Measurements from ENCODE around the gene TECTA. TPM values are rescaled to one million over a fixed set of nuclear protein-coding genes. Genes with fewer than 3 reads are reported as not detected.

TECTA gene
- total RNA-seq, 1 donor from 2014 or later, result 0.59 TPM

GRCh38 chr11:121138259-121138658 lies 37.2 kb downstream of the TECTA start:
- ATAC-seq, result no peak
- H3K4me1 ChIP-seq, result no peaks in the 10 kb centered on the region
- TF ChIP-seq, protein P1, sequence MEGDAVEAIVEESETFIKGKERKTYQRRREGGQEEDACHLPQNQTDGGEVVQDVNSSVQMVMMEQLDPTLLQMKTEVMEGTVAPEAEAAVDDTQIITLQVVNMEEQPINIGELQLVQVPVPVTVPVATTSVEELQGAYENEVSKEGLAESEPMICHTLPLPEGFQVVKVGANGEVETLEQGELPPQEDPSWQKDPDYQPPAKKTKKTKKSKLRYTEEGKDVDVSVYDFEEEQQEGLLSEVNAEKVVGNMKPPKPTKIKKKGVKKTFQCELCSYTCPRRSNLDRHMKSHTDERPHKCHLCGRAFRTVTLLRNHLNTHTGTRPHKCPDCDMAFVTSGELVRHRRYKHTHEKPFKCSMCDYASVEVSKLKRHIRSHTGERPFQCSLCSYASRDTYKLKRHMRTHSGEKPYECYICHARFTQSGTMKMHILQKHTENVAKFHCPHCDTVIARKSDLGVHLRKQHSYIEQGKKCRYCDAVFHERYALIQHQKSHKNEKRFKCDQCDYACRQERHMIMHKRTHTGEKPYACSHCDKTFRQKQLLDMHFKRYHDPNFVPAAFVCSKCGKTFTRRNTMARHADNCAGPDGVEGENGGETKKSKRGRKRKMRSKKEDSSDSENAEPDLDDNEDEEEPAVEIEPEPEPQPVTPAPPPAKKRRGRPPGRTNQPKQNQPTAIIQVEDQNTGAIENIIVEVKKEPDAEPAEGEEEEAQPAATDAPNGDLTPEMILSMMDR (IDR thresholded peaks at IDR 0.05), result no peak

GRCh38 chr11:121140369-121140768 lies 39.3 kb downstream of the TECTA start:
- Histone ChIP-seq H3K27me3 (ENCODE audit: low read depth) (no peaks in the 10 kb centered on the region), H3K27ac (no peak overlapping the region), H3K9me3 (no peaks in the 10 kb centered on the region), H3K36me3 (no peaks in the 10 kb centered on the region), H3K4me3 (no peak overlapping the region), H3K4me1 (no peaks in the 10 kb centered on the region)
- intact Hi-C loops (cut with DNase I), result no loop called here
- ATAC-seq (no peak), DNase-seq (no peak)
- TF ChIP-seq, protein P1 (IDR thresholded peaks at IDR 0.05), result no peak

More at GRCh38 chr11:121138259-121138658, 37.2 kb downstream of the TECTA start:
- Histone ChIP-seq H3K27me3 (ENCODE audit: low read depth) (no peaks in the 10 kb centered on the region), H3K4me3 (no peak overlapping the region), H3K27ac (no peak overlapping the region), H3K9me3 (no peaks in the 10 kb centered on the region), H3K36me3 (no peaks in the 10 kb centered on the region)
- DNase-seq, result no peak
- intact Hi-C loops (cut with DNase I), result no loop called here

DNA sequence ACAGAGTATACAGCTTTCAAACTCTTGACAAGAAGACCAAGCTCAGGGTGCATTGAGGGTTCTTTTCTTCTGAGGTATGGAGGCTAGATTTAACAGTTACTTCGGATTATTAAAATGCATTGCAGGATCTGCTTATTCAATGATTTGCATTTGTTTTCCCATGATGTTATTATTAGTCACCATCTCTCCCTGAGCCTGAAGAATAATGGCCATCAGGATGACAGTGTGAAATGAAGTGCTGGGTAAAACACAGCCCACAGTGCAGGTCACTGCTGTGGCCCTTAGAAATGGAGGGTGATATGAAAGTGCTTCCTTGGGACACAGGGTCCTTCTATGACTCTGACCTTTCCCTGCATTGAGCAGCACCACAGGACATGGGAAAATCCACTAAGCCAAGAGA lies 40.0 kb downstream of the TECTA start:
- Histone ChIP-seq H3K9me3 (no peaks in the 10 kb centered on the region), H3K27me3 (ENCODE audit: low read depth) (no peaks in the 10 kb centered on the region), H3K4me1 (no peaks in the 10 kb centered on the region), H3K4me3 (no peak overlapping the region), H3K36me3 (no peaks in the 10 kb centered on the region), H3K27ac (no peak overlapping the region)
- DNase-seq, result no peak
- TF ChIP-seq, protein P1 (IDR thresholded peaks at IDR 0.05), result no peak
- no peak for ATAC-seq
- intact Hi-C loops (cut with DNase I), result no loop called here

GRCh38 chr11:121143921-121144320 lies 42.9 kb downstream of the TECTA start:
- intact Hi-C loops (cut with DNase I), result no loop called here
- TF ChIP-seq, protein P1 (IDR thresholded peaks at IDR 0.05), result no peak
- Histone ChIP-seq H3K9me3 (no peaks in the 10 kb centered on the region), H3K4me1 (no peaks in the 10 kb centered on the region), H3K27ac (no peak overlapping the region), H3K27me3 (ENCODE audit: low read depth) (no peaks in the 10 kb centered on the region), H3K4me3 (no peak overlapping the region), H3K36me3 (no peaks in the 10 kb centered on the region)
- no peak for ATAC-seq
- no peak for DNase-seq

DNA sequence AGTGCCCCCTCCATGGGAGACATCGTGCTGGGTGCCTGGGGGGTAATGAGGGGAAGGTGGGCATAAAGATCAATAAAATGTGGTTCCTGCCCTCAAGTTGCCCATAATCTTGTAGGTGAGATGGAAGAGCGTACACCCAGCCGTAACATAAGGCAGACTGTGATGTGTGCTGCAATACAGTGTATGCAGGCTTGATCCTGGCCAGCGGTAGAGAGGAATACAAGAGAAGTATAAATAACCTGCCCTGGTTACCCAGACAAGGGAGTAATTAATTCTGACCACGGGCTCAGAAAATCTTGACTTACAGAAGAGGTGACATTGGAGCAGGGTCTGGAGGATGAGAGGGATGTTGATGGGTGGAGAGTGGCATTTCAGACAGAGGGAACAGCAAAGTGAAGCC lies 43.7 kb downstream of the TECTA start:
- no peaks in the 10 kb centered on the region for H3K27me3 ChIP-seq (ENCODE audit: low read depth)
- no peak for ATAC-seq
- TF ChIP-seq, protein P1 (IDR thresholded peaks at IDR 0.05), result no peak

GRCh38 chr11:121145826-121146225 lies 44.8 kb downstream of the TECTA start:
- Histone ChIP-seq H3K4me3 (no peak overlapping the region), H3K27ac (no peak overlapping the region), H3K9me3 (no peaks in the 10 kb centered on the region), H3K36me3 (no peaks in the 10 kb centered on the region), H3K27me3 (ENCODE audit: low read depth) (no peaks in the 10 kb centered on the region), H3K4me1 (no peaks in the 10 kb centered on the region)
- no peak for ATAC-seq
- TF ChIP-seq, protein P1 (IDR thresholded peaks at IDR 0.05), result no peak
- intact Hi-C loops (cut with DNase I), result no loop called here
- DNase-seq, result no peak

More for the DNA sequence above, 43.7 kb downstream of the TECTA start:
- Histone ChIP-seq H3K9me3 (no peaks in the 10 kb centered on the region), H3K36me3 (no peaks in the 10 kb centered on the region), H3K27ac (no peak overlapping the region), H3K4me3 (no peak overlapping the region), H3K4me1 (no peaks in the 10 kb centered on the region)
- intact Hi-C loops (cut with DNase I), result no loop called here
- no peak for DNase-seq
